Measurements from ENCODE around the gene TENM4.

TENM4 gene

DNA sequence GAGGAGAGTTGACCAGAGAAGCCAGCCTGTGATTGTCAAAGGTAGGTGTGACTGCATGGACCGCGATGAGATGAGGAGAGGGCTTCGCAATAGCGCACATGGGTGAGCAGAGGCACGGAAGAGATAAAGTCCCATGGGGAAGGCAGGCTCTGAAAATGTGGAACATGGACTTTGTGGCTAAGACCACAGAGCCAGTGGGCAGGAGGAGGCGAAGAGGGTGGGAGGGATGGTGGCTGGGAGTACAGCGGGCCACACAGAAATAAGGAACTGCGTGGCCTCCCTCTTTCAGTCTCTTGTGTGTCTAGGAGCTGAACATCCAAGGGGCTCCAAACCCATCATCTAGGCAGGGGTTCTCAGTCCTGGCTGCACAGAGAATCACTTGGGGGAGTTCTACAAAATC lies 98.6 kb downstream of the TENM4 start:
- ATAC-seq: no peak
- TF ChIP-seq POU6F1 (CRISPR knock-in tag; IDR thresholded peaks at IDR 0.05; ENCODE audit: borderline replicate concordance, low read depth) (no peak), ISL1 (CRISPR knock-in tag; IDR thresholded peaks at IDR 0.05) (no peak), ZNF70 (CRISPR knock-in tag; IDR thresholded peaks at IDR 0.05) (no peak), TSHZ2 (CRISPR knock-in tag; IDR thresholded peaks at IDR 0.05) (no peak), ARNTL (CRISPR knock-in tag; IDR thresholded peaks at IDR 0.05; ENCODE audit: borderline replicate concordance, low read depth) (no peak), PPARA (CRISPR knock-in tag; IDR thresholded peaks at IDR 0.05; ENCODE audit: borderline replicate concordance) (no peak), ZFP30 (CRISPR knock-in tag; IDR thresholded peaks at IDR 0.05) (no peak), TCF4 (CRISPR knock-in tag; IDR thresholded peaks at IDR 0.05; ENCODE audit: borderline replicate concordance) (no peak), ZNF8 (CRISPR knock-in tag; IDR thresholded peaks at IDR 0.05) (no peak), RARB (CRISPR knock-in tag; IDR thresholded peaks at IDR 0.05) (no peak), CREB5 (CRISPR knock-in tag; IDR thresholded peaks at IDR 0.05; ENCODE audit: low read depth) (no peak), GLIS3 (CRISPR knock-in tag; IDR thresholded peaks at IDR 0.05) (no peak), OSR1 (CRISPR knock-in tag; IDR thresholded peaks at IDR 0.05) (no peak), ZFP3 (CRISPR knock-in tag; IDR thresholded peaks at IDR 0.05) (no peak), ZC3H10 (CRISPR knock-in tag; IDR thresholded peaks at IDR 0.05) (no peak), CSRNP3 (CRISPR knock-in tag; IDR thresholded peaks at IDR 0.05) (no peak), ESRRG (CRISPR knock-in tag; IDR thresholded peaks at IDR 0.05) (no peak), SNAI2 (CRISPR knock-in tag; IDR thresholded peaks at IDR 0.05) (no peak)

- TF ChIP-seq TCF4 (CRISPR knock-in tag; IDR thresholded peaks at IDR 0.05; ENCODE audit: borderline replicate concordance) (no peak), ZFP3 (CRISPR knock-in tag; IDR thresholded peaks at IDR 0.05) (0 out of 2 replicates have a peak, but pooled peaks have one; percentile 57)
Observed at GRCh38 chr11:79340535-79340934, 100.3 kb downstream of the TENM4 start.

DNA sequence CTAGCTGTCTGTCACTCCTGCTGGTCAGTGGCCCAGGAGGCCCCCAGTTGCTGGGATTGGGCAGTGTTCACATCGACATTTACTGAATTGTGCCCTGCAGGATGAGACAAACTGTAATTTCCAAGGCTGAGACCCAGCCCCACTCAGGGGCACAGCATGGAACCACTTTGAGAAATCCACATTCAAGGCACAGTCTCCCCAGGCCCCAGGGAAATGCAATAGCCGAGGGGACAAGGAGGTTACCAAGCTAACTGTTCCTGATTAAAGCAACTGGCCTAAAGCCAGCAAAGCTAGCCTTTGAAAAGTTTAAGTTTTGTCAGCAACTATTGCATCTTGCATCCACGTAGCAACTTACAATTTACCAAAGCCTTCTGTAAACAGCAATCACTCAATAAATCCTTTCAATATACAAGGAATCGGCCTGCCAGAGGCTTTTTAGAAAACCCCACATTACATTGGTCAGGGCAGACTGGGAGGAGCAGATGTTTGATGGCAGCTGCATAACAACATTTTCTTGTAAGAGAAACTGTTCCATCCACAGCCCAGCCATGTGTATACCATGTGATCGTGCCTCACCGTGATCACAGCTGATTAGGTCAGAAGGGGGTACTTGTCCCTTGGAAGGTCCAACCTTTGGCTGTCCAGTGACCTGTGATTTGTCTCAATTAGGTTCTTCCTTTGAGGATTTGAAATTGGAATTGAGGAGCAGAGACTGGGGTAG lies 103.9 kb downstream of the TENM4 start:
- ATAC-seq: no peak
- TF ChIP-seq ZNF70 (CRISPR knock-in tag; IDR thresholded peaks at IDR 0.05) (no peak), BACH2 (CRISPR knock-in tag; IDR thresholded peaks at IDR 0.05; ENCODE audit: borderline replicate concordance) (no peak), ZFP3 (CRISPR knock-in tag; IDR thresholded peaks at IDR 0.05) (no peak), SNAI2 (CRISPR knock-in tag; IDR thresholded peaks at IDR 0.05) (no peak), ARNTL (CRISPR knock-in tag; IDR thresholded peaks at IDR 0.05; ENCODE audit: borderline replicate concordance, low read depth) (no peak), POU6F1 (CRISPR knock-in tag; IDR thresholded peaks at IDR 0.05; ENCODE audit: borderline replicate concordance, low read depth) (no peak), PPARA (CRISPR knock-in tag; IDR thresholded peaks at IDR 0.05; ENCODE audit: borderline replicate concordance) (no peak), CSRNP3 (CRISPR knock-in tag; IDR thresholded peaks at IDR 0.05) (no peak), ESRRG (CRISPR knock-in tag; IDR thresholded peaks at IDR 0.05) (no peak), TOX (CRISPR knock-in tag; IDR thresholded peaks at IDR 0.05; ENCODE audit: borderline replicate concordance) (no peak), OSR1 (CRISPR knock-in tag; IDR thresholded peaks at IDR 0.05) (no peak), TCF4 (CRISPR knock-in tag; IDR thresholded peaks at IDR 0.05; ENCODE audit: borderline replicate concordance) (no peak), ZC3H10 (CRISPR knock-in tag; IDR thresholded peaks at IDR 0.05) (no peak)
- TF ChIP-seq, protein P1, sequence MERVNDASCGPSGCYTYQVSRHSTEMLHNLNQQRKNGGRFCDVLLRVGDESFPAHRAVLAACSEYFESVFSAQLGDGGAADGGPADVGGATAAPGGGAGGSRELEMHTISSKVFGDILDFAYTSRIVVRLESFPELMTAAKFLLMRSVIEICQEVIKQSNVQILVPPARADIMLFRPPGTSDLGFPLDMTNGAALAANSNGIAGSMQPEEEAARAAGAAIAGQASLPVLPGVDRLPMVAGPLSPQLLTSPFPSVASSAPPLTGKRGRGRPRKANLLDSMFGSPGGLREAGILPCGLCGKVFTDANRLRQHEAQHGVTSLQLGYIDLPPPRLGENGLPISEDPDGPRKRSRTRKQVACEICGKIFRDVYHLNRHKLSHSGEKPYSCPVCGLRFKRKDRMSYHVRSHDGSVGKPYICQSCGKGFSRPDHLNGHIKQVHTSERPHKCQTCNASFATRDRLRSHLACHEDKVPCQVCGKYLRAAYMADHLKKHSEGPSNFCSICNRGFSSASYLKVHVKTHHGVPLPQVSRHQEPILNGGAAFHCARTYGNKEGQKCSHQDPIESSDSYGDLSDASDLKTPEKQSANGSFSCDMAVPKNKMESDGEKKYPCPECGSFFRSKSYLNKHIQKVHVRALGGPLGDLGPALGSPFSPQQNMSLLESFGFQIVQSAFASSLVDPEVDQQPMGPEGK (CRISPR knock-in tag; IDR thresholded peaks at IDR 0.05; ENCODE audit: borderline replicate concordance): no peak

More at GRCh38 chr11:79340535-79340934, 100.3 kb downstream of the TENM4 start:
- ATAC-seq: no peak
